Endodermal cell (in vitro differentiated cells): ENCODE data around the gene CABLES2. TPM values are rescaled to one million over a fixed set of nuclear protein-coding genes. Genes with fewer than 3 reads are reported as not detected.

Source experiments
- DNase-seq: peaks from one replicate; pipeline ENCODE4 v3.0.0-alpha.2; 2017
- H3K27ac ChIP-seq: 2 replicates; pipeline ENCODE4 v1.5.1; 2013; ENCODE audit warnings: mild to moderate bottlenecking, low read depth, low read length, moderate library complexity
- H3K27me3 ChIP-seq: 2 replicates; pipeline ENCODE4 v1.6.1; 2013; ENCODE audit warnings: mild to moderate bottlenecking, low read length, moderate library complexity; ENCODE audit not compliant: insufficient read depth, control insufficient read depth, poor library complexity, severe bottlenecking
- H3K36me3 ChIP-seq: 2 replicates; pipeline ENCODE4 v1.7.0; 2013; ENCODE audit warnings: mild to moderate bottlenecking, low read length, moderate library complexity; ENCODE audit not compliant: control insufficient read depth, insufficient read depth
- H3K4me1 ChIP-seq: one replicate; pipeline ENCODE4 v1.7.0; 2013; ENCODE audit warnings: low read length; ENCODE audit not compliant: control insufficient read depth, insufficient read depth
- H3K4me3 ChIP-seq: 2 replicates; pipeline ENCODE4 v1.5.1; 2013; ENCODE audit warnings: mild to moderate bottlenecking, low read length, moderate library complexity
- H3K9ac ChIP-seq: 2 replicates; pipeline ENCODE4 v1.6.1; 2013; ENCODE audit warnings: mild to moderate bottlenecking, low read length, moderate library complexity; ENCODE audit not compliant: poor library complexity, severe bottlenecking; ENCODE audit errors: extremely low read depth
- H3K9me3 ChIP-seq: 2 replicates; pipeline ENCODE4 v1.6.1; 2013; ENCODE audit warnings: mild to moderate bottlenecking, low read length, moderate library complexity; ENCODE audit not compliant: control insufficient read depth
- H3K27ac Mint-ChIP-seq: 2 replicates; pipeline ENCODE4 v1.8.0; 2020; ENCODE audit warnings: mixed read lengths
- H3K27me3 Mint-ChIP-seq: 2 replicates; pipeline ENCODE4 v1.8.0; 2021; ENCODE audit warnings: mild to moderate bottlenecking, mixed read lengths; ENCODE audit not compliant: insufficient read depth
- H3K36me3 Mint-ChIP-seq: 2 replicates; pipeline ENCODE4 v1.8.0; 2020; ENCODE audit warnings: low read depth, mixed read lengths
- H3K4me1 Mint-ChIP-seq: 2 replicates; pipeline ENCODE4 v1.8.0; 2020; ENCODE audit warnings: mixed read lengths
- H3K4me3 Mint-ChIP-seq: 2 replicates; pipeline ENCODE4 v1.8.0; 2020; ENCODE audit warnings: mild to moderate bottlenecking, moderate library complexity, mixed read lengths
- H3K9me3 Mint-ChIP-seq: 2 replicates; pipeline ENCODE4 v1.8.0; 2020; ENCODE audit warnings: mild to moderate bottlenecking, mixed read lengths
- CTCF ChIP-seq: fragments of 200-600 bp; sonication (generic); conservative IDR thresholded peaks from 2 replicates; pipeline ENCODE4 v1.5.0; 2021; ENCODE audit warnings: antibody characterized with exemption, mild to moderate bottlenecking
- WGBS, 2 experiments: methylation state at CpG; one replicate each; pipeline versions ENCODE4 v1.1.5 to v1.1.7; 2013; ENCODE audit warnings: missing lambda C conversion rate in 2 of 2, mixed read lengths in 1 of 2; ENCODE audit not compliant: insufficient coverage in 1 of 2, insufficient read length in 1 of 2; 5-methylcytosine and 5-hydroxymethylcytosine counted together
- total RNA-seq, 2 donors: library from RNA; stranded (reverse); fragmentation: NEBNext Ultra II Directional in 1 of 2; extraction: Animal tissue kit (Norgen Biotek cat#: 25700) in 1 of 2; gene quantifications; 2 replicates in 1 of 2; 3 replicates in 1 of 2; pipeline ENCODE4 v1.2.1, GENCODE V29; 2021

Gene CABLES2
- total RNA-seq, 2 donors from 2014 or later, result 10.4 to 15.6 TPM

DNA sequence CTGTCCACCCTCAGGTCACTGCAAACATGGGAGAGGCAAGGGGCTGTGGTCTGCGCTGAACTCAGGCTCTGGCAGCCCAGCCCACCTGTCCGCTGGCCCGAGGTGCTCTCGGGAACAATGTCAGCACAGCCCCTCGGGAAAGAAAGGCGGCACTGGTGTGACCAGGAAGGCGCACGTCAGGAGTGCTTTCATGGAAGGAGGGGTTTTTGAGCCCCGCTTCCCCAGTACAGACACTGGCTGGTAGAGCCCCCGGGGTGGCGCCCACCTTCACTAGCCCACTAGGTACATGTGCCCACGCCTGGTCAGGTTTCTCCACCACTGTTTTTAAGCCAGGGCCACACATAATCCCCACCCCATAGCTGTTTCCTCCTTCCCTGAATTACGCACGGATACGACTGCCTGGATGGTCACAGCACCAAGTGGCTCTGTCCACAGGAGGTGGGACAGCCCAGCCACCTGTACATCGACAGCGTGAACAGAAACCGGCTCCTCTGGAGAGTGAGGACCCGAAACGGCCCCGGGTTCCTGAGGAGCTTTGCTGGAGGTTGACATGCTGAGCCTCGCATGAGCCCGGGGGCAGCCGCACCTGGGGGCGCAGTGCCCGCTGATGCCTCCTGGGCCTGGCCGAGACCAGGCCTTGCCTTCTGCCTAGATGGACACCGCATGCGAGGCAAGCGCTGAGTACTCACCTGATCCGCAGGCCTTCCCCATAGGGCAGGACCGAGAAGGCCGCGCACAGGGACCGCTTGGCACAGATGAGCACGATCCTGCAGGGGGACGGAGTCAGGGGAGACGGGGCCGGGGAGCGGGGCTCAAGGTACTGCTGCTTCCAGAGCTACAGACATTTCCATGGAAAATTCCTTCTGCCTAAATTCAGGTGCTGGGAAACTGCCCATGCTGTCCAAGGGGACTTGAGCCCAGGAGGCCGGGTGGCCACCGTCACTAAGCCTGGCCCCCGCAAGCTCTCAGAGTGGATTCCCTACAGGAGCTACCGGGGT is 12.5 kb downstream of the CABLES2 start:
- no peaks in the 10 kb centered on the region for H3K27me3 Mint-ChIP-seq
- H3K4me3 Mint-ChIP-seq, result no peak overlapping the region
- TF ChIP-seq CTCF, result no peak
- no peaks in the 10 kb centered on the region for H3K9me3 ChIP-seq
- WGBS, 2 experiments, result 94 to 96% methylated on average over 41 to 44 of the region's 44 CpGs
- no peaks in the 10 kb centered on the region for H3K4me1 Mint-ChIP-seq
- no peak overlapping the region for H3K27ac ChIP-seq
- DNase-seq, result no peak
- H3K9me3 Mint-ChIP-seq, result no peaks in the 10 kb centered on the region
- H3K27me3 ChIP-seq, result no peaks in the 10 kb centered on the region
- no peaks in the 10 kb centered on the region for H3K4me1 ChIP-seq
- no peak overlapping the region for H3K27ac Mint-ChIP-seq
- no peak overlapping the region for H3K4me3 ChIP-seq
- no peak overlapping the region for H3K9ac ChIP-seq
- H3K36me3 Mint-ChIP-seq, result peaks cover 11% of the 10 kb centered on the region
- H3K36me3 ChIP-seq, result peaks cover 11% of the 10 kb centered on the region

- peak; percentile 12 for TF ChIP-seq CTCF
- no peaks in the 10 kb centered on the region for H3K9me3 Mint-ChIP-seq
- peaks cover 18% of the 10 kb centered on the region for H3K36me3 Mint-ChIP-seq
- Histone ChIP-seq H3K9ac (no peak overlapping the region), H3K27me3 (no peaks in the 10 kb centered on the region), H3K4me3 (no peak overlapping the region), H3K9me3 (no peaks in the 10 kb centered on the region), H3K4me1 (no peaks in the 10 kb centered on the region), H3K27ac (no peak overlapping the region), H3K36me3 (peaks cover 18% of the 10 kb centered on the region)
- H3K4me1 Mint-ChIP-seq, result peaks cover under 1% of the 10 kb centered on the region
- DNase-seq, result no peak
- H3K4me3 Mint-ChIP-seq, result no peak overlapping the region
- no peak overlapping the region for H3K27ac Mint-ChIP-seq
- 92 to 93% methylated on average over 23 to 24 of the region's 24 CpGs for WGBS, 2 experiments
- no peaks in the 10 kb centered on the region for H3K27me3 Mint-ChIP-seq
Observed at GRCh38 chr20:62393830-62394229, 13.3 kb downstream of the CABLES2 start.

- Mint-ChIP-seq H3K4me1 (peaks cover 5% of the 10 kb centered on the region), H3K36me3 (peaks cover 24% of the 10 kb centered on the region), H3K27me3 (no peaks in the 10 kb centered on the region), H3K27ac (no peak overlapping the region), H3K4me3 (no peak overlapping the region), H3K9me3 (no peaks in the 10 kb centered on the region)
- Histone ChIP-seq H3K9me3 (no peaks in the 10 kb centered on the region), H3K27me3 (no peaks in the 10 kb centered on the region), H3K4me1 (no peaks in the 10 kb centered on the region), H3K9ac (no peak overlapping the region), H3K36me3 (peaks cover 23% of the 10 kb centered on the region), H3K27ac (no peak overlapping the region), H3K4me3 (no peak overlapping the region)
- TF ChIP-seq CTCF, result no peak
- 91 to 96% methylated on average over 11 to 12 of the region's 12 CpGs for WGBS, 2 experiments
- no peak for DNase-seq
Observed at GRCh38 chr20:62393335-62393665, 13.8 kb downstream of the CABLES2 start.
